PC-3 (cell line): ENCODE results near the gene FAM184A. TPM values are rescaled to one million over a fixed set of nuclear protein-coding genes. Genes with fewer than 3 reads are reported as not detected.

ENCODE experiments used
- ATAC-seq: fragments of 200-7000 bp; cut with Tn5 transposase; 2 replicates; pipeline ENCODE4 v1.9.1; 2020; ENCODE audit warnings: mild to moderate bottlenecking, moderate library complexity
- BruUV-seq: library from RNA; stranded (reverse); fragments of 400-500 nt; replicated peaks from 2 replicates; lab custom pipeline; 2021; lab: Mats Ljungman, UMichigan
- CTCF ChIA-PET: fragments of 300-600 bp; sonication (Branson Sonifier 250); formaldehyde crosslinking; loops from one replicate; lab custom pipeline; 2022; ENCODE audit warnings: antibody characterized with exemption; lab: Charles Lee
- POLR2A ChIA-PET: fragments of 300-600 bp; sonication (Branson Sonifier 250); formaldehyde crosslinking; loops from one replicate; lab custom pipeline; 2022; ENCODE audit warnings: antibody characterized with exemption; ENCODE audit not compliant: unreplicated experiment; lab: Charles Lee
- DNase-seq: peaks from one replicate; pipeline ENCODE4 v3.0.0-alpha.2; 2015
- H2AFZ ChIP-seq: fragments of 300-600 bp; sonication (generic); 2 replicates; pipeline ENCODE4 v1.6.0; 2016; ENCODE audit warnings: antibody characterized with exemption, low read length
- H3F3A ChIP-seq: fragments of 300-600 bp; sonication (generic); one replicate; pipeline ENCODE4 v1.6.0; 2017; ENCODE audit warnings: antibody characterized with exemption, low read length, control low read depth, mild to moderate bottlenecking; ENCODE audit not compliant: unreplicated experiment
- H3K27ac ChIP-seq: fragments of 300-600 bp; sonication (generic); 2 replicates; pipeline ENCODE4 v1.5.1; 2016; ENCODE audit warnings: mild to moderate bottlenecking, low read length
- H3K27me3 ChIP-seq: fragments of 300-600 bp; sonication (generic); 2 replicates; pipeline ENCODE4 v1.6.1; 2016; ENCODE audit warnings: low read length, mixed read lengths
- H3K36me3 ChIP-seq: fragments of 300-600 bp; sonication (generic); 2 replicates; pipeline ENCODE4 v1.6.1; 2016; ENCODE audit warnings: low read depth, mixed run types, low read length, mixed read lengths
- H3K4me1 ChIP-seq: fragments of 300-600 bp; sonication (generic); 2 replicates; pipeline ENCODE4 v1.5.1; 2016; ENCODE audit warnings: low read length; ENCODE audit not compliant: insufficient read depth
- H3K4me2 ChIP-seq: fragments of 300-600 bp; sonication (generic); 2 replicates; pipeline ENCODE4 v1.6.0; 2016; ENCODE audit warnings: low read length
- H3K4me3 ChIP-seq: fragments of 300-600 bp; sonication (generic); 2 replicates; pipeline ENCODE4 v1.5.1; 2016; ENCODE audit warnings: mild to moderate bottlenecking, low read length, mixed read lengths
- H3K79me2 ChIP-seq: fragments of 300-600 bp; sonication (generic); 2 replicates; pipeline ENCODE4 v1.6.1; 2017; ENCODE audit warnings: low read length, mixed read lengths
- H3K9ac ChIP-seq: fragments of 300-600 bp; sonication (generic); 2 replicates; pipeline ENCODE4 v1.6.0; 2016; ENCODE audit warnings: mild to moderate bottlenecking, low read length
- H3K9me2 ChIP-seq: fragments of 300-600 bp; sonication (generic); replicated peaks from 2 replicates; pipeline ENCODE4 v1.6.1; 2016; ENCODE audit warnings: mixed run types, low read length, mixed read lengths
- H3K9me3 ChIP-seq: fragments of 300-600 bp; sonication (generic); 2 replicates; pipeline ENCODE4 v1.6.1; 2016; ENCODE audit warnings: low read length, mixed read lengths
- H4K20me1 ChIP-seq: fragments of 300-600 bp; sonication (generic); 2 replicates; pipeline ENCODE4 v1.6.1; 2016; ENCODE audit warnings: low read length, mixed read lengths
- EZH2 ChIP-seq: fragments of 300-600 bp; sonication (generic); IDR thresholded peaks from one replicate; pipeline ENCODE4 v1.6.1; 2017; ENCODE audit warnings: antibody characterized with exemption, mild to moderate bottlenecking, low read length; ENCODE audit not compliant: unreplicated experiment
- EZH2phosphoT487 ChIP-seq: fragments of 300-600 bp; sonication (generic); IDR thresholded peaks from 2 replicates; pipeline ENCODE4 v1.6.1; 2018; ENCODE audit warnings: mild to moderate bottlenecking, antibody characterized with exemption, low read length, borderline replicate concordance
- intact Hi-C: fragments of 100-400 bp; cut with micrococcal nuclease; formaldehyde crosslinking; loops from 2 replicates; pipeline ENCODE4 v1.9.0; 2023
- total RNA-seq: library from RNA; depleted of rRNA; stranded (reverse); fragments of >200 nt; gene quantifications from 2 replicates; pipeline ENCODE4 v1.2.3, GENCODE V29; 2014
- TF ChIP-seq, protein P1 (sequence below): fragments of 300-600 bp; sonication (generic); conservative IDR thresholded peaks from 2 replicates; pipeline ENCODE4 v1.5.1; 2017; ENCODE audit warnings: antibody characterized with exemption, low read depth, mild to moderate bottlenecking, low read length

The FAM184A gene
- total RNA-seq, 1 experiment from 2014 or later = 4.4 TPM

DNA sequence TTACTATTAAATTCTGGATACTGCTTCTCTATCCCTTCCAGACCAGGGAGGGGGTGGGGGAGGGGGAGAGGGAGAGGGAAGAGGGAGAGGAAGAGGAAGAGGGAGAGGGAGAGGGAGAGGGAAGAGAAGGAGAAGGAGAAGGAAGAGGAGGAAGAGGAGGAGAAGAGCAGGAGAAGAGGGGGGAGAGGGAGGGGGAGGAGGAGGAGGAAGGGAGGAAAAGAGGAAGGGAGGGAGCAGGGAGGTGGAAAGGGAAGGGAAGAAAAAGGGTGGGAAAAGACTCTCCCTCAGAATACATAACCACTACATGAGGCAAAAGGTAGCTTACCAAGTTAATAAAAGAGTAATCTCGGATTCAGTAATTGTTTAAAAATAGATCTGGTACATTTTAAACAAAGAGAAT is 46.0 kb downstream of the FAM184A start:
- POLR2A ChIA-PET = no interaction called here
- intact Hi-C loops = no loop called here
- TF ChIP-seq EZH2phosphoT487 = no peak
- TF ChIP-seq EZH2 = no peak
- TF ChIP-seq, protein P1, sequence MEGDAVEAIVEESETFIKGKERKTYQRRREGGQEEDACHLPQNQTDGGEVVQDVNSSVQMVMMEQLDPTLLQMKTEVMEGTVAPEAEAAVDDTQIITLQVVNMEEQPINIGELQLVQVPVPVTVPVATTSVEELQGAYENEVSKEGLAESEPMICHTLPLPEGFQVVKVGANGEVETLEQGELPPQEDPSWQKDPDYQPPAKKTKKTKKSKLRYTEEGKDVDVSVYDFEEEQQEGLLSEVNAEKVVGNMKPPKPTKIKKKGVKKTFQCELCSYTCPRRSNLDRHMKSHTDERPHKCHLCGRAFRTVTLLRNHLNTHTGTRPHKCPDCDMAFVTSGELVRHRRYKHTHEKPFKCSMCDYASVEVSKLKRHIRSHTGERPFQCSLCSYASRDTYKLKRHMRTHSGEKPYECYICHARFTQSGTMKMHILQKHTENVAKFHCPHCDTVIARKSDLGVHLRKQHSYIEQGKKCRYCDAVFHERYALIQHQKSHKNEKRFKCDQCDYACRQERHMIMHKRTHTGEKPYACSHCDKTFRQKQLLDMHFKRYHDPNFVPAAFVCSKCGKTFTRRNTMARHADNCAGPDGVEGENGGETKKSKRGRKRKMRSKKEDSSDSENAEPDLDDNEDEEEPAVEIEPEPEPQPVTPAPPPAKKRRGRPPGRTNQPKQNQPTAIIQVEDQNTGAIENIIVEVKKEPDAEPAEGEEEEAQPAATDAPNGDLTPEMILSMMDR = no peak
- no peaks in the 10 kb centered on the region for H3K9me3 ChIP-seq
- no peaks in the 10 kb centered on the region for H3K79me2 ChIP-seq
- H3K9me2 ChIP-seq = no peaks in the 10 kb centered on the region
- no peaks in the 10 kb centered on the region for H3F3A ChIP-seq
- no peak overlapping the region for H2AFZ ChIP-seq
- CTCF ChIA-PET = no interaction called here
- ATAC-seq (no peak), DNase-seq (no peak)
- H3K27me3 ChIP-seq = no peaks in the 10 kb centered on the region
- H3K27ac ChIP-seq = no peak overlapping the region
- BruUV-seq = no TSS peak
- H4K20me1 ChIP-seq = no peaks in the 10 kb centered on the region
- no peaks in the 10 kb centered on the region for H3K4me1 ChIP-seq
- H3K36me3 ChIP-seq = no peaks in the 10 kb centered on the region
- H3K9ac ChIP-seq = no peak overlapping the region
- no peak overlapping the region for H3K4me3 ChIP-seq
- no peak overlapping the region for H3K4me2 ChIP-seq

DNA sequence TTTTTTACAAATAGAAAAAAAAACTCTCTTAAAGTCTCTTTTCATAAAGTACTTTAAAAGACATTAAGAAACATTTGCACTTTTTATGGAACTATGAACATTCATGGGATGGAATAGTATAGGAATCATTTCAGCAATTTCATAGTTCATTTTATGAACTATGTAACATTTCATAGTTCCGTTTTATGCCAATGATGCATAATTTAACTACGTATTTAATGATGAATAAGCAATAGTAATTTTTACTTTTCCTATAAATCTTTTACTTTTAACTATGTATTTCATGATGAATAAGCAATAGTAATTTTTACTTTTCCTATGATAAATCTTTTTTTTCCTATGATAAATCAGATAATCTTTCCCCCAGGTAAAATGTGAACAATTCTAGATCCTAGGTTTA is 47.7 kb downstream of the FAM184A start:
- BruUV-seq = no TSS peak
- H3K27me3 ChIP-seq = no peaks in the 10 kb centered on the region
- no peak overlapping the region for H3K27ac ChIP-seq
- H3K4me2 ChIP-seq = no peak overlapping the region
- CTCF ChIA-PET = no interaction called here
- no peaks in the 10 kb centered on the region for H4K20me1 ChIP-seq
- POLR2A ChIA-PET = no interaction called here
- intact Hi-C loops = no loop called here
- no peaks in the 10 kb centered on the region for H3K79me2 ChIP-seq
- TF ChIP-seq, protein P1 = no peak
- TF ChIP-seq EZH2phosphoT487 (no peak), EZH2 (no peak)
- DNase-seq = no peak
- no peaks in the 10 kb centered on the region for H3F3A ChIP-seq
- no peak overlapping the region for H2AFZ ChIP-seq
- no peak overlapping the region for H3K9ac ChIP-seq
- no peaks in the 10 kb centered on the region for H3K9me3 ChIP-seq
- no peak for ATAC-seq
- no peaks in the 10 kb centered on the region for H3K9me2 ChIP-seq
- no peaks in the 10 kb centered on the region for H3K36me3 ChIP-seq
- no peak overlapping the region for H3K4me3 ChIP-seq
- H3K4me1 ChIP-seq = no peaks in the 10 kb centered on the region

DNA sequence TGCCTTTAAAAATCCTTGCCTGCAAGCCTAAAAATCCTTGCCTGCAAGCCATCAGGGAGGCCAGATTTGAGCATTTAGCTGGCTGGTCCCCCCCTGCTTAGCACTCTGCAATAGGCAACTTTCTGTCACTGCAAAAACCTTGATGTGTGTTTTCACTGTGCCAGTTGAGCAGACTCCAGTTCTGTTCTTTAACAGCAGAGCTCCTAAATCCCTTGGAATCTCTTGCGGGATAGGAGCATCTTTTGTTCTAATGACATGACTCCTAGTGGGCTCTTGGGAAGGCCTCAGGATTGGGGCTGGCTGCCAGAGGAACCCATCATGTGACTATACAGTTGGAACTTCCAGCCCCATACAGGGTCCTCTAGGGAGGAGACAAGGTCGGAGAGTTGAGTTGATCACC is 50.4 kb downstream of the FAM184A start:
- Histone ChIP-seq H3K9me3 (no peaks in the 10 kb centered on the region), H3F3A (no peaks in the 10 kb centered on the region), H3K9me2 (no peaks in the 10 kb centered on the region), H3K9ac (no peak overlapping the region), H2AFZ (no peak overlapping the region), H3K79me2 (no peaks in the 10 kb centered on the region), H3K4me3 (no peak overlapping the region), H3K4me1 (no peaks in the 10 kb centered on the region), H3K27me3 (no peaks in the 10 kb centered on the region), H3K27ac (no peak overlapping the region), H3K36me3 (no peaks in the 10 kb centered on the region), H4K20me1 (no peaks in the 10 kb centered on the region), H3K4me2 (no peak overlapping the region)
- DNase-seq = no peak
- POLR2A ChIA-PET = no interaction called here
- no peak for ATAC-seq
- no TSS peak for BruUV-seq
- intact Hi-C loops = no loop called here
- CTCF ChIA-PET = no interaction called here
- TF ChIP-seq EZH2 (no peak), EZH2phosphoT487 (no peak)
- TF ChIP-seq, protein P1 = no peak
